ENCODE results near the gene CRB2.

- TF ChIP-seq TAF1 (IDR thresholded peaks at IDR 0.05; ENCODE audit: low read depth) (no peak), RAD21 (IDR thresholded peaks at IDR 0.05; ENCODE audit: low read depth) (no peak), EP300 (IDR thresholded peaks at IDR 0.05; ENCODE audit: borderline replicate concordance) (no peak), USF1 (IDR thresholded peaks at IDR 0.05) (no peak), ZBTB7A (IDR thresholded peaks at IDR 0.05; ENCODE audit: low read depth) (no peak), CEBPB (IDR thresholded peaks at IDR 0.05) (no peak), TEAD4 (IDR thresholded peaks at IDR 0.05) (no peak), TCF12 (IDR thresholded peaks at IDR 0.05; ENCODE audit: low read depth) (no peak), YY1 (IDR thresholded peaks at IDR 0.05; ENCODE audit: low read depth) (no peak), CREB1 (IDR thresholded peaks at IDR 0.05; ENCODE audit: low read depth) (no peak)
- TF ChIP-seq, protein P1, sequence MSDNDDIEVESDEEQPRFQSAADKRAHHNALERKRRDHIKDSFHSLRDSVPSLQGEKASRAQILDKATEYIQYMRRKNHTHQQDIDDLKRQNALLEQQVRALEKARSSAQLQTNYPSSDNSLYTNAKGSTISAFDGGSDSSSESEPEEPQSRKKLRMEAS (IDR thresholded peaks at IDR 0.05) = no peak
- TF ChIP-seq, protein P2, sequence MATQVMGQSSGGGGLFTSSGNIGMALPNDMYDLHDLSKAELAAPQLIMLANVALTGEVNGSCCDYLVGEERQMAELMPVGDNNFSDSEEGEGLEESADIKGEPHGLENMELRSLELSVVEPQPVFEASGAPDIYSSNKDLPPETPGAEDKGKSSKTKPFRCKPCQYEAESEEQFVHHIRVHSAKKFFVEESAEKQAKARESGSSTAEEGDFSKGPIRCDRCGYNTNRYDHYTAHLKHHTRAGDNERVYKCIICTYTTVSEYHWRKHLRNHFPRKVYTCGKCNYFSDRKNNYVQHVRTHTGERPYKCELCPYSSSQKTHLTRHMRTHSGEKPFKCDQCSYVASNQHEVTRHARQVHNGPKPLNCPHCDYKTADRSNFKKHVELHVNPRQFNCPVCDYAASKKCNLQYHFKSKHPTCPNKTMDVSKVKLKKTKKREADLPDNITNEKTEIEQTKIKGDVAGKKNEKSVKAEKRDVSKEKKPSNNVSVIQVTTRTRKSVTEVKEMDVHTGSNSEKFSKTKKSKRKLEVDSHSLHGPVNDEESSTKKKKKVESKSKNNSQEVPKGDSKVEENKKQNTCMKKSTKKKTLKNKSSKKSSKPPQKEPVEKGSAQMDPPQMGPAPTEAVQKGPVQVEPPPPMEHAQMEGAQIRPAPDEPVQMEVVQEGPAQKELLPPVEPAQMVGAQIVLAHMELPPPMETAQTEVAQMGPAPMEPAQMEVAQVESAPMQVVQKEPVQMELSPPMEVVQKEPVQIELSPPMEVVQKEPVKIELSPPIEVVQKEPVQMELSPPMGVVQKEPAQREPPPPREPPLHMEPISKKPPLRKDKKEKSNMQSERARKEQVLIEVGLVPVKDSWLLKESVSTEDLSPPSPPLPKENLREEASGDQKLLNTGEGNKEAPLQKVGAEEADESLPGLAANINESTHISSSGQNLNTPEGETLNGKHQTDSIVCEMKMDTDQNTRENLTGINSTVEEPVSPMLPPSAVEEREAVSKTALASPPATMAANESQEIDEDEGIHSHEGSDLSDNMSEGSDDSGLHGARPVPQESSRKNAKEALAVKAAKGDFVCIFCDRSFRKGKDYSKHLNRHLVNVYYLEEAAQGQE (IDR thresholded peaks at IDR 0.05; ENCODE audit: low read depth) = no peak
Observed at GRCh38 chr9:123312306-123312877, 43.6 kb upstream of the CRB2 start.
